Ishikawa (cell line): ENCODE measurements around the gene SLC9A2.

Experiments
- CEBPB ChIP-seq: IDR thresholded peaks from 2 replicates; pipeline ENCODE4 v1.6.1; 2012
- CREB1 ChIP-seq: IDR thresholded peaks from 2 replicates; pipeline ENCODE4 v1.6.1; 2012; ENCODE audit warnings: low read depth
- EGR1 ChIP-seq: IDR thresholded peaks from 2 replicates; pipeline ENCODE4 v1.6.1; 2012
- EP300 ChIP-seq: IDR thresholded peaks from 2 replicates; pipeline ENCODE4 v1.6.1; 2012; ENCODE audit warnings: borderline replicate concordance
- FOXM1 ChIP-seq: IDR thresholded peaks from 2 replicates; pipeline ENCODE4 v1.6.1; 2012; ENCODE audit warnings: low read depth, borderline replicate concordance
- MAX ChIP-seq: IDR thresholded peaks from 2 replicates; pipeline ENCODE4 v1.6.1; 2012
- NFIC ChIP-seq: IDR thresholded peaks from 2 replicates; pipeline ENCODE4 v1.6.1; 2012
- RAD21 ChIP-seq: IDR thresholded peaks from 2 replicates; pipeline ENCODE4 v1.6.1; 2012; ENCODE audit warnings: low read depth
- TAF1 ChIP-seq: IDR thresholded peaks from 2 replicates; pipeline ENCODE4 v1.6.1; 2012; ENCODE audit warnings: low read depth, mild to moderate bottlenecking
- TCF12 ChIP-seq: IDR thresholded peaks from 2 replicates; pipeline ENCODE4 v1.6.1; 2012; ENCODE audit warnings: low read depth
- TEAD4 ChIP-seq: IDR thresholded peaks from 2 replicates; pipeline ENCODE4 v1.6.1; 2012
- USF1 ChIP-seq: IDR thresholded peaks from 2 replicates; pipeline ENCODE4 v1.6.1; 2012
- YY1 ChIP-seq: IDR thresholded peaks from 2 replicates; pipeline ENCODE4 v1.6.1; 2012; ENCODE audit warnings: low read depth
- ZBTB7A ChIP-seq: IDR thresholded peaks from 2 replicates; pipeline ENCODE4 v1.6.1; 2012; ENCODE audit warnings: low read depth
- TF ChIP-seq, protein P1 (sequence below): IDR thresholded peaks from 2 replicates; pipeline ENCODE4 v1.6.1; 2012; ENCODE audit warnings: low read depth, mild to moderate bottlenecking

SLC9A2 gene

GRCh38 chr2:102718387-102719316, 99.3 kb downstream of the SLC9A2 start:
- TF ChIP-seq ZBTB7A (no peak), YY1 (no peak), NFIC (no peak), EGR1 (no peak), TEAD4 (no peak), FOXM1 (no peak), EP300 (no peak), RAD21 (no peak), USF1 (no peak), CEBPB (no peak), MAX (no peak), TAF1 (no peak), TCF12 (no peak)
- TF ChIP-seq, protein P1, sequence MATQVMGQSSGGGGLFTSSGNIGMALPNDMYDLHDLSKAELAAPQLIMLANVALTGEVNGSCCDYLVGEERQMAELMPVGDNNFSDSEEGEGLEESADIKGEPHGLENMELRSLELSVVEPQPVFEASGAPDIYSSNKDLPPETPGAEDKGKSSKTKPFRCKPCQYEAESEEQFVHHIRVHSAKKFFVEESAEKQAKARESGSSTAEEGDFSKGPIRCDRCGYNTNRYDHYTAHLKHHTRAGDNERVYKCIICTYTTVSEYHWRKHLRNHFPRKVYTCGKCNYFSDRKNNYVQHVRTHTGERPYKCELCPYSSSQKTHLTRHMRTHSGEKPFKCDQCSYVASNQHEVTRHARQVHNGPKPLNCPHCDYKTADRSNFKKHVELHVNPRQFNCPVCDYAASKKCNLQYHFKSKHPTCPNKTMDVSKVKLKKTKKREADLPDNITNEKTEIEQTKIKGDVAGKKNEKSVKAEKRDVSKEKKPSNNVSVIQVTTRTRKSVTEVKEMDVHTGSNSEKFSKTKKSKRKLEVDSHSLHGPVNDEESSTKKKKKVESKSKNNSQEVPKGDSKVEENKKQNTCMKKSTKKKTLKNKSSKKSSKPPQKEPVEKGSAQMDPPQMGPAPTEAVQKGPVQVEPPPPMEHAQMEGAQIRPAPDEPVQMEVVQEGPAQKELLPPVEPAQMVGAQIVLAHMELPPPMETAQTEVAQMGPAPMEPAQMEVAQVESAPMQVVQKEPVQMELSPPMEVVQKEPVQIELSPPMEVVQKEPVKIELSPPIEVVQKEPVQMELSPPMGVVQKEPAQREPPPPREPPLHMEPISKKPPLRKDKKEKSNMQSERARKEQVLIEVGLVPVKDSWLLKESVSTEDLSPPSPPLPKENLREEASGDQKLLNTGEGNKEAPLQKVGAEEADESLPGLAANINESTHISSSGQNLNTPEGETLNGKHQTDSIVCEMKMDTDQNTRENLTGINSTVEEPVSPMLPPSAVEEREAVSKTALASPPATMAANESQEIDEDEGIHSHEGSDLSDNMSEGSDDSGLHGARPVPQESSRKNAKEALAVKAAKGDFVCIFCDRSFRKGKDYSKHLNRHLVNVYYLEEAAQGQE = no peak

GRCh38 chr2:102724016-102724490, 104.7 kb downstream of the SLC9A2 start:
- TF ChIP-seq EGR1 (no peak), NFIC (no peak), ZBTB7A (no peak), CREB1 (no peak), USF1 (no peak), TAF1 (no peak), RAD21 (no peak), YY1 (no peak), MAX (no peak), CEBPB (no peak), EP300 (no peak), TCF12 (no peak), FOXM1 (no peak), TEAD4 (no peak)
- TF ChIP-seq, protein P1 = no peak

DNA sequence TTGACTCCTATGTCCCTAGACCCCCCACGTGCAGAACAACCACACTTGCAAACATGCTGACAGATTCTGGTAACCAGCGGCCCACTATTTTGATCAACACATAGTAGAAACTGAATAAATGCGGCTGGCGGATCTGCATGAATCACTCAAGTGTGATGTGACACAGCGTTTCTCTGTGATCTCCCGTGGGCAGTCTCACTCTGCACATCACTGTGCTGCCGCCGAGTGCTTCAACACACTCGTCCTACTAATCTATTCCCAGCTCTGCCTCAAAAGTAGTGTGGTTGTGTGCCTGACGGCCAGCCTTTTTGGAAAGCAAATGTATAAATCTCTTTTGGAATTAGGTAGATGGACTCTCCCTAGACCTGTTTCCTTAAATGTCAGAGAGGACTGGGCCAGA, 105.2 kb downstream of the SLC9A2 start:
- no peak for TF ChIP-seq TAF1
- no peak for TF ChIP-seq TEAD4
- TF ChIP-seq TCF12 = no peak
- TF ChIP-seq, protein P1 = no peak
- no peak for TF ChIP-seq YY1
- TF ChIP-seq EP300 = no peak
- no peak for TF ChIP-seq CEBPB
- no peak for TF ChIP-seq NFIC
- TF ChIP-seq CREB1 = no peak
- no peak for TF ChIP-seq MAX
- no peak for TF ChIP-seq ZBTB7A
- no peak for TF ChIP-seq RAD21
- TF ChIP-seq FOXM1 = no peak
- no peak for TF ChIP-seq EGR1
- TF ChIP-seq USF1 = no peak
